ENCODE results near the gene GRIN3A.

Gene GRIN3A

GRCh38 chr9:101572316-101572715 lies 166.1 kb downstream of the GRIN3A start:
- Histone ChIP-seq H3K36me3 (ENCODE audit: control insufficient read depth, low read length) (peaks cover 10% of the 10 kb centered on the region; the same call in 1 of the 2 replicates), H3K27me3 (ENCODE audit: control insufficient read depth, low read length) (no peaks in the 10 kb centered on the region), H3F3A (ENCODE audit: control insufficient read depth, insufficient read depth) (no peaks in the 10 kb centered on the region), H3K79me2 (ENCODE audit: control insufficient read depth, low read length) (no peaks in the 10 kb centered on the region), H3K4me1 (ENCODE audit: control insufficient read depth, low read length) (no peaks in the 10 kb centered on the region), H3K4me3 (ENCODE audit: low read length) (no peak overlapping the region), H3K4me2 (ENCODE audit: low read length) (no peak overlapping the region), H3K9me3 (ENCODE audit: control insufficient read depth, insufficient read depth, low read length) (no peaks in the 10 kb centered on the region), H3K27ac (ENCODE audit: low read depth, low read length) (no peak overlapping the region), H3K9me2 (replicated peaks; ENCODE audit: control insufficient read depth, low read length) (no peaks in the 10 kb centered on the region; the same call in 1 of the 2 replicates), H4K20me1 (ENCODE audit: control insufficient read depth, insufficient read depth, low read depth, low read length) (no peaks in the 10 kb centered on the region)
- TF ChIP-seq, protein P1, sequence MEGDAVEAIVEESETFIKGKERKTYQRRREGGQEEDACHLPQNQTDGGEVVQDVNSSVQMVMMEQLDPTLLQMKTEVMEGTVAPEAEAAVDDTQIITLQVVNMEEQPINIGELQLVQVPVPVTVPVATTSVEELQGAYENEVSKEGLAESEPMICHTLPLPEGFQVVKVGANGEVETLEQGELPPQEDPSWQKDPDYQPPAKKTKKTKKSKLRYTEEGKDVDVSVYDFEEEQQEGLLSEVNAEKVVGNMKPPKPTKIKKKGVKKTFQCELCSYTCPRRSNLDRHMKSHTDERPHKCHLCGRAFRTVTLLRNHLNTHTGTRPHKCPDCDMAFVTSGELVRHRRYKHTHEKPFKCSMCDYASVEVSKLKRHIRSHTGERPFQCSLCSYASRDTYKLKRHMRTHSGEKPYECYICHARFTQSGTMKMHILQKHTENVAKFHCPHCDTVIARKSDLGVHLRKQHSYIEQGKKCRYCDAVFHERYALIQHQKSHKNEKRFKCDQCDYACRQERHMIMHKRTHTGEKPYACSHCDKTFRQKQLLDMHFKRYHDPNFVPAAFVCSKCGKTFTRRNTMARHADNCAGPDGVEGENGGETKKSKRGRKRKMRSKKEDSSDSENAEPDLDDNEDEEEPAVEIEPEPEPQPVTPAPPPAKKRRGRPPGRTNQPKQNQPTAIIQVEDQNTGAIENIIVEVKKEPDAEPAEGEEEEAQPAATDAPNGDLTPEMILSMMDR (IDR thresholded peaks at IDR 0.05; ENCODE audit: low read depth, low read length, poor library complexity, severe bottlenecking), result no peak
- no peak for TF ChIP-seq EZH2phosphoT487 (IDR thresholded peaks at IDR 0.05; ENCODE audit: borderline replicate concordance, low read length)

DNA sequence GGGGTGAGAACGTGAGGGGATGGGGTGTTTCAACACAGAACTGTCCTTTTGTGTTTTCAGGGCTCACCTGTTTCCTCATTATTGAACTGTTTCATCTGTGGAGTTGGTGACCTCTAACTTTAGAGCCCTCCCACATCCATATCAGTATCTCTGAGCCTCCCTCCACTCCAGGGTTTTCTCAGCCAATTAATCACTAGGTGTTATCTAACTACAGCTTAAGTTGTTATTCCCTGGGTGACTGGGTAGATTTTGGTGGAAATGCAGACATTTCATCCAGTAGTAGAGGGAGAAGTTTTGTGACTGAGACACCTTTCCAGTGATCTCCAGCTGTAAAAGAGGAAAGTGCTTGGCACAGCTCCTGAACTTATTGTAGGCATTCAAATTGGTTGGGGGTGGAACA lies 167.3 kb downstream of the GRIN3A start:
- Histone ChIP-seq H3K27ac (ENCODE audit: low read depth, low read length) (no peak overlapping the region), H3K9me3 (ENCODE audit: control insufficient read depth, insufficient read depth, low read length) (no peaks in the 10 kb centered on the region), H3K27me3 (ENCODE audit: control insufficient read depth, low read length) (no peaks in the 10 kb centered on the region), H3F3A (ENCODE audit: control insufficient read depth, insufficient read depth) (no peaks in the 10 kb centered on the region), H3K79me2 (ENCODE audit: control insufficient read depth, low read length) (no peaks in the 10 kb centered on the region), H3K36me3 (ENCODE audit: control insufficient read depth, low read length) (peaks cover 14% of the 10 kb centered on the region; the same call in 1 of the 2 replicates), H3K4me2 (ENCODE audit: low read length) (no peak overlapping the region), H3K9me2 (replicated peaks; ENCODE audit: control insufficient read depth, low read length) (no peaks in the 10 kb centered on the region; the same call in 1 of the 2 replicates), H4K20me1 (ENCODE audit: control insufficient read depth, insufficient read depth, low read depth, low read length) (no peaks in the 10 kb centered on the region), H3K4me3 (ENCODE audit: low read length) (no peak overlapping the region), H3K4me1 (ENCODE audit: control insufficient read depth, low read length) (no peaks in the 10 kb centered on the region)
- TF ChIP-seq, protein P1 (IDR thresholded peaks at IDR 0.05; ENCODE audit: low read depth, low read length, poor library complexity, severe bottlenecking), result no peak
- no peak for TF ChIP-seq EZH2phosphoT487 (IDR thresholded peaks at IDR 0.05; ENCODE audit: borderline replicate concordance, low read length)

DNA sequence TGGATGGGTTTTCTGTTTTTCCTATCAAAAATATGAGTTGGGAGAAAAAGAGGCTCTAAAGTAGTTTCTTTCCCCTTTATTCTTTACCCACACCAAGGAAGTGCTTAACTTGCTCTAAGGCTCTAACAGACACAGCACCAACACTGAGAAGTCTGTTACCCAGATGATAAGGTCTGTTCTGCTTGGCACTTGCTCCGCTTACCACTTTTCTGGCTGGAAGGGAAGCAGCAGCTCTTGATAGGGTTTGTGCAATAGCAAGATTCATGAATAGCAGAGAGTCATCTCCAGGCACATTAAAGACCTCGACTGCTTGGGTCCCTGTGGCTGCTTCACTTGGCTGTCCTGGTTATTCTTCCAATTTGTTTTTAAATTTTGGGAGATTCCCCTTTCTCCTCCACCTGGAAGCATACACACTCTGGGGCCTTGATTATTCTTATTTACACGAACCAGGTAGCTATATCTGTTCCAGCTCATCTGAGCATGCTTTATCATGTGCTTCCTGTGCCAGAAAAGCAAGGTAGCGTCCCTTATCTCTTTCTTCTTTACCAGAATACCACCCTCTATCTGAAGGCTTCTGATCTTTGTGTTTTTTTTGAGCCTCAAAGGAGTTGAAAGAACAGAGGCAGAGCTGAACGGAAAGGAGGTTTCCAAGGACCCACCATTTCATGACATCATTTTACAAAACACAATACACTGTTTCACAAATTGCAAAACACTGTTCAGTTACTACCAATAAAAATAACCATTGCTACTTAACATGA lies 168.5 kb downstream of the GRIN3A start:
- H3K79me2 ChIP-seq (ENCODE audit: control insufficient read depth, low read length), result no peaks in the 10 kb centered on the region
- H3K36me3 ChIP-seq (ENCODE audit: control insufficient read depth, low read length), result peaks cover 21% of the 10 kb centered on the region
- H3K27me3 ChIP-seq (ENCODE audit: control insufficient read depth, low read length), result no peaks in the 10 kb centered on the region
- no peak overlapping the region for H3K27ac ChIP-seq (ENCODE audit: low read depth, low read length)
- H3K4me1 ChIP-seq (ENCODE audit: control insufficient read depth, low read length), result no peaks in the 10 kb centered on the region
- H3K4me3 ChIP-seq (ENCODE audit: low read length), result no peak overlapping the region
- no peaks in the 10 kb centered on the region for H4K20me1 ChIP-seq (ENCODE audit: control insufficient read depth, insufficient read depth, low read depth, low read length)
- H3F3A ChIP-seq (ENCODE audit: control insufficient read depth, insufficient read depth), result no peaks in the 10 kb centered on the region
- no peak overlapping the region for H3K4me2 ChIP-seq (ENCODE audit: low read length)
- no peaks in the 10 kb centered on the region for H3K9me2 ChIP-seq (replicated peaks; ENCODE audit: control insufficient read depth, low read length)
- TF ChIP-seq, protein P1 (IDR thresholded peaks at IDR 0.05; ENCODE audit: low read depth, low read length, poor library complexity, severe bottlenecking), result no peak
- no peak for TF ChIP-seq EZH2phosphoT487 (IDR thresholded peaks at IDR 0.05; ENCODE audit: borderline replicate concordance, low read length)
- no peaks in the 10 kb centered on the region for H3K9me3 ChIP-seq (ENCODE audit: control insufficient read depth, insufficient read depth, low read length)
